Activated CD4-positive, alpha-beta T cell treated with anti-CD3 and anti-CD28 coated beads for 24 hours (primary cell): ENCODE data around the gene TOGARAM2.

ENCODE experiments used
- DNase-seq, 2 donors: peaks; one replicate each; pipeline ENCODE4 v3.0.0-alpha.2; 2020; ENCODE audit warnings: low read depth in 2 of 2

Gene TOGARAM2

GRCh38 chr2:29053223-29053622 lies 72.1 kb downstream of the TOGARAM2 start:
- DNase-seq: no peak

GRCh38 chr2:29053670-29054400 lies 72.7 kb downstream of the TOGARAM2 start:
- DNase-seq: no peak

- no peak for DNase-seq
Observed at GRCh38 chr2:29054430-29054829, 73.3 kb downstream of the TOGARAM2 start.

- DNase-seq: no peak
Observed at GRCh38 chr2:29055601-29056000, 74.5 kb downstream of the TOGARAM2 start.

GRCh38 chr2:29056452-29056851 lies 75.4 kb downstream of the TOGARAM2 start:
- DNase-seq: no peak

- DNase-seq: no peak
Observed at GRCh38 chr2:29057006-29057405, 75.9 kb downstream of the TOGARAM2 start.

- DNase-seq: no peak
Observed at GRCh38 chr2:29059624-29060023, 78.5 kb downstream of the TOGARAM2 start.

GRCh38 chr2:29060441-29060840 lies 79.3 kb downstream of the TOGARAM2 start:
- no peak for DNase-seq

GRCh38 chr2:29061176-29061575 lies 80.1 kb downstream of the TOGARAM2 start:
- DNase-seq: no peak

- no peak for DNase-seq
Observed at GRCh38 chr2:29061616-29062015, 80.5 kb downstream of the TOGARAM2 start.

- no peak for DNase-seq
Observed at GRCh38 chr2:29062371-29062770, 81.3 kb downstream of the TOGARAM2 start.

- DNase-seq: no peak
Observed at GRCh38 chr2:29063056-29063455, 82.0 kb downstream of the TOGARAM2 start.

- DNase-seq: no peak
Observed at GRCh38 chr2:29063646-29064345, 82.7 kb downstream of the TOGARAM2 start.

GRCh38 chr2:29064346-29064715 lies 83.2 kb downstream of the TOGARAM2 start:
- DNase-seq: no peak

- DNase-seq: no peak
Observed at GRCh38 chr2:29064746-29065067, 83.6 kb downstream of the TOGARAM2 start.

- no peak for DNase-seq
Observed at GRCh38 chr2:29065068-29065811, 84.1 kb downstream of the TOGARAM2 start.

GRCh38 chr2:29066271-29066860 lies 85.3 kb downstream of the TOGARAM2 start:
- no peak for DNase-seq

GRCh38 chr2:29066997-29067605 lies 86.0 kb downstream of the TOGARAM2 start:
- DNase-seq: no peak

GRCh38 chr2:29068513-29068912 lies 87.4 kb downstream of the TOGARAM2 start:
- DNase-seq: no peak

- DNase-seq: no peak
Observed at GRCh38 chr2:29070526-29070925, 89.4 kb downstream of the TOGARAM2 start.

GRCh38 chr2:29071032-29071975 lies 90.2 kb downstream of the TOGARAM2 start:
- no peak for DNase-seq
